H1 (cell line): ENCODE data around the gene LDLRAD3. TPM values are rescaled to one million over a fixed set of nuclear protein-coding genes. Genes with fewer than 3 reads are reported as not detected.

Experiments used
- ATF3 ChIP-seq: IDR thresholded peaks from 2 replicates; pipeline ENCODE4 v1.6.1; 2011; ENCODE audit warnings: low read depth, mild to moderate bottlenecking, low read length; ENCODE audit not compliant: insufficient read depth
- FOSL1 ChIP-seq: IDR thresholded peaks from 2 replicates; pipeline ENCODE4 v1.6.1; 2011; ENCODE audit warnings: mild to moderate bottlenecking, low read depth, low read length, moderate library complexity; ENCODE audit not compliant: insufficient read depth
- RFX5 ChIP-seq: IDR thresholded peaks from 2 replicates; pipeline ENCODE4 v1.6.1; 2011; ENCODE audit warnings: low read depth, low read length, improper control_type of control experiment, borderline replicate concordance
- polyA plus RNA-seq, 7 experiments: library from polyadenylated mRNA; depleted of rRNA in 3 of 7; stranded (reverse) in 5 of 7; unstranded in 2 of 7; fragments of >200 nt in 5 of 7; fragments of 200-250 nt in 2 of 7; gene quantifications; 1 replicate in 5 of 7; 2 replicates in 1 of 7; 4 replicates in 1 of 7; pipeline versions ENCODE4 v1.2.1 to v1.2.3, GENCODE V29; 2011 to 2013; ENCODE audit warnings: missing spikeins in 2 of 7, mixed read lengths in 2 of 7
- total RNA-seq: library from RNA; stranded (reverse); fragmentation: NEBNext Ultra II Directional; extraction: Animal tissue kit (Norgen Biotek cat#: 25700); gene quantifications from 2 replicates; pipeline ENCODE4 v1.2.1, GENCODE V29; 2021

Gene LDLRAD3
- total and polyA plus RNA-seq, 2 of the 8 experiments (the other 6 are each of a cell fraction or from before 2014, with no cell fraction given), result 18.6 to 22.8 TPM

DNA sequence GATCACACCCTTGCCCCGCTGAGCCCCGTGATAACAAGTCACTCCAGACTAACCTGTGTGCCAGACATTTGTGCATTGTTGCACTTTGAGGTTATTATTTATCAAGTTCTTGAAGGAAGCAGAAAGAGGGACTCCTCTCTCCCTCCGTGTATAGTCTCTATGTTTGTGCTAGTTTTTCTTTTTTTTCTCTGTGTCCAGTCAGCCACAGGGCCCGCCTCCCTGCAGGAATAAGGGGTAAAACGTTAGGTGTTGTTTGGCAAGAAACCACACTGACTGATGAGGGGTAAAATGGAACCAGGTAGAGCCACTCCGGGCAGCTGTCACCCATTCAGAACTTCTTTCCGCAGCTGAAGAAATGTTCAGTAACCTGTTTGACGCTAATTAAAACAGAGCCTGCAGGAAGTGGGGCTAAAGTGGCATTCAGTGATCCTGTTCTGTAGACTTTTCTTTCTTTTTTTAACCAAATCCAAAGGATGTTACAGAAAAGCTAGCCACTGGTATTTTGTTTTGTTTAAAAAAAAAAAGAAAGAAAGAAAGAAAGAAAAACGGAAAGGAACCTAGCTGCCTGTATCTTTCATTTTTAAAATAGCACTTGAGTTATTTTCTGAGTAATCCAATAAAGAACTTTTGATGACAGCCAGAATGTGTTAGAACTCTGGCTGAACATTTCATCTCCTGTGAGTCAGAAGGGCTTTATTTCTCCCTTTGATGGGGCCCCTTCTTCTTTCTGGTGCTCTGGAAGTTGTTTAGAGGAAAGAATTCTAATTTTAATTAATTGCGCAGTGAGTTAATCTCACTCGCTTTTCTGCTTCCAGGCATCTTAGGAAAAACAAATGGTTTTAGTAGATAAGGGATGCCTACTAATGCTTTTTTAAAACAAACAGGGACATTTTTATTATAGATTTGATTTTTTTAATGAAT lies 287.2 kb downstream of the LDLRAD3 start (continued):
- TF ChIP-seq ATF3 (no peak), FOSL1 (no peak), RFX5 (no peak)
- TF ChIP-seq, all 59 proteins: peak for 0
